ENCODE measurements around the gene ZBTB7A.

Gene ZBTB7A

GRCh38 chr19:4099041-4099764 lies 32.5 kb upstream of the ZBTB7A start:
- no peak overlapping the region for H3K27ac ChIP-seq (ENCODE audit: insufficient read depth in 1 of 2, low read depth in 1 of 2, low read length in 2 of 2, poor library complexity in 1 of 2, severe bottlenecking in 2 of 2)
- no peaks in the 10 kb centered on the region for H3K9me3 ChIP-seq (ENCODE audit: control extremely low read depth in 1 of 5, control insufficient read depth in 4 of 5, insufficient read depth in 2 of 5, low read depth in 1 of 5, low read length in 4 of 5)
- peaks cover 0 to 10% (median 2%) of the 10 kb centered on the region in 4 experiments for H3K4me1 ChIP-seq (ENCODE audit: control extremely low read depth in 1 of 4, control insufficient read depth in 4 of 4, insufficient read depth in 4 of 4, low read length in 3 of 4)
- H3K36me3 ChIP-seq (ENCODE audit: control insufficient read depth in 4 of 4, insufficient read depth in 4 of 4, low read length in 3 of 4), result peaks cover 4 to 81% (median 51%) of the 10 kb centered on the region in 4 experiments
- no peak overlapping the region for H3K4me3 ChIP-seq (ENCODE audit: control insufficient read depth in 1 of 7, extremely low read depth in 1 of 7, insufficient read depth in 4 of 7, low read depth in 2 of 7, low read length in 6 of 7)
- H3K27me3 ChIP-seq (replicated peaks in 2 of 5; ENCODE audit: control insufficient read depth in 4 of 5, insufficient read depth in 5 of 5, low read length in 4 of 5), result no peaks in the 10 kb centered on the region
- no peak for DNase-seq
- CTCF ChIA-PET, result interaction anchor here (1.1 kb wide), 1 partner anchor 12 kb away, joined by 5 read pairs; no protein-coding TSS in a partner anchor
- POLR2A ChIA-PET, result no interaction called here
- 97% methylated on average over 36 of the region's 38 CpGs for WGBS (ENCODE audit: insufficient coverage)

DNA sequence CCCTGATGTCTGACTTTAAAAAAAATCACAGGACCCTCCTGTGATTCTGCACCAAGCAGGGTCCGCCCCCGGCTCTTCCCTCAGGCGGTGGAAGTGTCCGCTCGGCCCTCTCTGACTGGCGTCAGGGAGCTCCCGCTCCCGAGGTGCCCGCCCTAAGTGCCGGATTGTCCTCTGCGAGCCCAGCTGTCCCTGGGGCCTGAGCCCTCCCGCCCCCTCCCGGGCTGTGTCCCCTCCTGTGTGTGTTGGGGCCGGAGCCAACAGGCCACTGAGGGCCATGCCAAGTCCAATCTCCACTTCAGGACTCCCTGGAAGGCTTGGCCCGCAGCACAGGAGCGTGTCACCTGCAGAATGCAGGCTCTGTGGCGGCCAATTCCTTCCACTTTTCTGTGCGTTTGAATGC lies 31.8 kb upstream of the ZBTB7A start:
- DNase-seq, result no peak
- CTCF ChIA-PET, result no interaction called here
- no peak overlapping the region for H3K27ac ChIP-seq (ENCODE audit: insufficient read depth in 1 of 2, low read depth in 1 of 2, low read length in 2 of 2, poor library complexity in 1 of 2, severe bottlenecking in 2 of 2)
- no peaks in the 10 kb centered on the region for H3K27me3 ChIP-seq (replicated peaks in 2 of 5; ENCODE audit: control insufficient read depth in 4 of 5, insufficient read depth in 5 of 5, low read length in 4 of 5)
- H3K4me3 ChIP-seq (ENCODE audit: control insufficient read depth in 1 of 7, extremely low read depth in 1 of 7, insufficient read depth in 4 of 7, low read depth in 2 of 7, low read length in 6 of 7), result no peak overlapping the region
- peaks cover 0 to 6% (median 2%) of the 10 kb centered on the region in 4 experiments for H3K4me1 ChIP-seq (ENCODE audit: control extremely low read depth in 1 of 4, control insufficient read depth in 4 of 4, insufficient read depth in 4 of 4, low read length in 3 of 4)
- H3K9me3 ChIP-seq (ENCODE audit: control extremely low read depth in 1 of 5, control insufficient read depth in 4 of 5, insufficient read depth in 2 of 5, low read depth in 1 of 5, low read length in 4 of 5), result no peaks in the 10 kb centered on the region
- WGBS (ENCODE audit: insufficient coverage), result 97% methylated on average over 7 of the region's 18 CpGs
- POLR2A ChIA-PET, result no interaction called here
- H3K36me3 ChIP-seq (ENCODE audit: control insufficient read depth in 4 of 4, insufficient read depth in 4 of 4, low read length in 3 of 4), result peaks cover 4 to 88% (median 55%) of the 10 kb centered on the region in 4 experiments

DNA sequence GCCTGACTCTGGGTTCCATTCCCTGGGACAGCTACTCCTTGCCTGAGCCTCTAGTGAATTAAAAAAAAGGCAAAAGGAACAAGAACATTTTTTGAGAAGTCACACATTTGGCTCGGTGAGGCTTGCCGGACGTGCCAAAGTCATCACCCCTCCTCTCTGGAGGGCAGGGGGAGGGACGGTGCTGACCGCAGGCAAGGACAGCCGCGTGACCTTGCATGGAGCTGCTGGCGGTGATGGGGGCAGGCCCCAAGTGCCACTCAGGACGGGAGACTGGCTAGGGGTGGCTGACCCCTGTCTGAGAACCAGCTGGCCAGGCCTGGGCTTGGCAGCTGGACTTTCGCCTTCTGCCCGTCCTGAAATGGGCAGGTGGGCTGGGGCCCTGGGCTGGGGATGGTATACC lies 30.8 kb upstream of the ZBTB7A start:
- WGBS (ENCODE audit: insufficient coverage), result 95% methylated on average over 11 of the region's 11 CpGs
- H3K4me1 ChIP-seq (ENCODE audit: control extremely low read depth in 1 of 4, control insufficient read depth in 4 of 4, insufficient read depth in 4 of 4, low read length in 3 of 4), result no peaks in the 10 kb centered on the region
- no peaks in the 10 kb centered on the region for H3K27me3 ChIP-seq (replicated peaks in 2 of 5; ENCODE audit: control insufficient read depth in 4 of 5, insufficient read depth in 5 of 5, low read length in 4 of 5)
- no peaks in the 10 kb centered on the region for H3K9me3 ChIP-seq (ENCODE audit: control extremely low read depth in 1 of 5, control insufficient read depth in 4 of 5, insufficient read depth in 2 of 5, low read depth in 1 of 5, low read length in 4 of 5)
- H3K27ac ChIP-seq (ENCODE audit: insufficient read depth in 1 of 2, low read depth in 1 of 2, low read length in 2 of 2, poor library complexity in 1 of 2, severe bottlenecking in 2 of 2), result no peak overlapping the region
- no peak overlapping the region for H3K4me3 ChIP-seq (ENCODE audit: control insufficient read depth in 1 of 7, extremely low read depth in 1 of 7, insufficient read depth in 4 of 7, low read depth in 2 of 7, low read length in 6 of 7)
- CTCF ChIA-PET, result no interaction called here
- POLR2A ChIA-PET, result no interaction called here
- peaks cover 4 to 81% (median 50%) of the 10 kb centered on the region in 4 experiments for H3K36me3 ChIP-seq (ENCODE audit: control insufficient read depth in 4 of 4, insufficient read depth in 4 of 4, low read length in 3 of 4)
- DNase-seq, result no peak

GRCh38 chr19:4096049-4096892 lies 29.6 kb upstream of the ZBTB7A start:
- Histone ChIP-seq H3K4me1 (ENCODE audit: control extremely low read depth in 1 of 4, control insufficient read depth in 4 of 4, insufficient read depth in 4 of 4, low read length in 3 of 4) (no peaks in the 10 kb centered on the region), H3K36me3 (ENCODE audit: control insufficient read depth in 4 of 4, insufficient read depth in 4 of 4, low read length in 3 of 4) (peaks cover 0 to 74% (median 42%) of the 10 kb centered on the region in 4 experiments), H3K27ac (ENCODE audit: insufficient read depth in 1 of 2, low read depth in 1 of 2, low read length in 2 of 2, poor library complexity in 1 of 2, severe bottlenecking in 2 of 2) (no peak overlapping the region), H3K9me3 (ENCODE audit: control extremely low read depth in 1 of 5, control insufficient read depth in 4 of 5, insufficient read depth in 2 of 5, low read depth in 1 of 5, low read length in 4 of 5) (no peaks in the 10 kb centered on the region), H3K4me3 (ENCODE audit: control insufficient read depth in 1 of 7, extremely low read depth in 1 of 7, insufficient read depth in 4 of 7, low read depth in 2 of 7, low read length in 6 of 7) (no peak overlapping the region), H3K27me3 (replicated peaks in 2 of 5; ENCODE audit: control insufficient read depth in 4 of 5, insufficient read depth in 5 of 5, low read length in 4 of 5) (no peaks in the 10 kb centered on the region)
- CTCF ChIA-PET, result interaction anchor here (2.1 kb wide), 1 partner anchor 9 kb away, joined by 7 read pairs; no protein-coding TSS in a partner anchor
- 94% methylated on average over 26 of the region's 31 CpGs for whole genome bisulfite sequencing (ENCODE audit: insufficient coverage)
- POLR2A ChIA-PET, result no interaction called here
- DNase-seq, result no peak

DNA sequence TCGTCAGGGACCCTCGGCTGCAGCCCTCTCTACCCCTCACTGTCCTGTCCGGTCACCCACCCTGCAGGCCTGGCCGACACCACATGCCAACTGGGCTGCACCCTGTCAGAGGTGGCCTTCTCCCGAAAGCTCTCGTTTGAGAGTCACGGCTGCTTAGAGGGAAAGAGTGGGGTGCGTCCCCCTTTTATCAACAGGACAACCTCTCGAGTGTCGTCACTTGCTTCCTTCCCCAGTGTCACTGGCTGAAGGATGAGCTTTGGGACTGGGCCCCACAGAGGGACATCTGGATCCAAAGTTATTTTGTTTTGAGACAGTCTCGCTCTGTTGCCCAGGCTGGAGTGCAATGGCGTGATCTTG lies 28.8 kb upstream of the ZBTB7A start:
- CTCF ChIA-PET, result interaction anchor here (0.8 to 2.1 kb wide), 2 partner anchors 9 to 44 kb away, joined by 4 to 7 read pairs; no protein-coding TSS in a partner anchor
- POLR2A ChIA-PET, result no interaction called here
- Histone ChIP-seq H3K4me1 (ENCODE audit: control extremely low read depth in 1 of 4, control insufficient read depth in 4 of 4, insufficient read depth in 4 of 4, low read length in 3 of 4) (peaks cover 0 to 5% (median under 1%) of the 10 kb centered on the region in 4 experiments), H3K4me3 (ENCODE audit: control insufficient read depth in 1 of 7, extremely low read depth in 1 of 7, insufficient read depth in 4 of 7, low read depth in 2 of 7, low read length in 6 of 7) (no peak overlapping the region), H3K27me3 (replicated peaks in 2 of 5; ENCODE audit: control insufficient read depth in 4 of 5, insufficient read depth in 5 of 5, low read length in 4 of 5) (no peaks in the 10 kb centered on the region), H3K9me3 (ENCODE audit: control extremely low read depth in 1 of 5, control insufficient read depth in 4 of 5, insufficient read depth in 2 of 5, low read depth in 1 of 5, low read length in 4 of 5) (no peaks in the 10 kb centered on the region), H3K36me3 (ENCODE audit: control insufficient read depth in 4 of 4, insufficient read depth in 4 of 4, low read length in 3 of 4) (peaks cover 0 to 73% (median 38%) of the 10 kb centered on the region in 4 experiments), H3K27ac (ENCODE audit: insufficient read depth in 1 of 2, low read depth in 1 of 2, low read length in 2 of 2, poor library complexity in 1 of 2, severe bottlenecking in 2 of 2) (no peak overlapping the region)
- no peak for DNase-seq
- 99% methylated on average over 8 of the region's 12 CpGs for WGBS (ENCODE audit: insufficient coverage)

- no peaks in the 10 kb centered on the region for H3K9me3 ChIP-seq (ENCODE audit: control extremely low read depth in 1 of 5, control insufficient read depth in 4 of 5, insufficient read depth in 2 of 5, low read depth in 1 of 5, low read length in 4 of 5)
- H3K36me3 ChIP-seq (ENCODE audit: control insufficient read depth in 4 of 4, insufficient read depth in 4 of 4, low read length in 3 of 4), result peaks cover 0 to 73% (median 37%) of the 10 kb centered on the region in 4 experiments
- H3K4me1 ChIP-seq (ENCODE audit: control extremely low read depth in 1 of 4, control insufficient read depth in 4 of 4, insufficient read depth in 4 of 4, low read length in 3 of 4), result peaks cover 0 to 10% (median 6%) of the 10 kb centered on the region in 4 experiments
- H3K27me3 ChIP-seq (replicated peaks in 2 of 5; ENCODE audit: control insufficient read depth in 4 of 5, insufficient read depth in 5 of 5, low read length in 4 of 5), result no peaks in the 10 kb centered on the region
- H3K27ac ChIP-seq (ENCODE audit: insufficient read depth in 1 of 2, low read depth in 1 of 2, low read length in 2 of 2, poor library complexity in 1 of 2, severe bottlenecking in 2 of 2), result no peak overlapping the region
- no peak for DNase-seq
- H3K4me3 ChIP-seq (ENCODE audit: control insufficient read depth in 1 of 7, extremely low read depth in 1 of 7, insufficient read depth in 4 of 7, low read depth in 2 of 7, low read length in 6 of 7), result no peak overlapping the region
- WGBS (ENCODE audit: insufficient coverage), result 94% methylated on average over 30 of the region's 35 CpGs
- CTCF ChIA-PET, result interaction anchor here (0.8 to 2.1 kb wide), 2 partner anchors 10 to 45 kb away, joined by 4 to 7 read pairs; no protein-coding TSS in a partner anchor
- POLR2A ChIA-PET, result no interaction called here
These were observed 28.2 kb upstream of the ZBTB7A start for GRCh38 chr19:4094761-4095487.

Measured in common myeloid progenitor, CD34-positive (primary cell).